ENCODE data around the gene ANKRD11.
A peak's percentile ranks its signal among the peaks of the same experiment; 100 is the strongest.
"Not testable (repeated sequence)": the region's sequence is repeated elsewhere in the genome, so short reads cannot be mapped to it uniquely, and the experiment has no call there.

Gene ANKRD11

DNA sequence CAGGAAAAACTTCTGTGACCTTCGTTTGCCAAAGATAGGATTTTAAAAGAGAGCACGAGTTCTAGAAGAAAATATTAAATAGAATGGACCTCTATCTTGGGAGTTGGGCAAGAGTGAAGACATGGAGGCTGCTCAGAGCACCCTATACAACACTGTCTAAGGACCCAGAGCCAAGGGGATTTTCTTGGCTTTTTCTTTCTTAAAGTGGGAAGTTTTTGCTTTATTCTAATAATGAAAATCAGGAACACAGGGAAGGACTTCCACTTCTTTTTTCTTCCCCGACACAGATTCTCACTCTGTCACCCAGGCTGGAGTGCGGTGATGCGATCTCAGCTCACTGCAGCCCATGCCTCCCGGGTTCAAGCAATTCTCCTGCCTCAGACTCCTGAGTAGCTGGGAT, 178.7 kb downstream of the ANKRD11 start:
- no peak for DNase-seq

DNA sequence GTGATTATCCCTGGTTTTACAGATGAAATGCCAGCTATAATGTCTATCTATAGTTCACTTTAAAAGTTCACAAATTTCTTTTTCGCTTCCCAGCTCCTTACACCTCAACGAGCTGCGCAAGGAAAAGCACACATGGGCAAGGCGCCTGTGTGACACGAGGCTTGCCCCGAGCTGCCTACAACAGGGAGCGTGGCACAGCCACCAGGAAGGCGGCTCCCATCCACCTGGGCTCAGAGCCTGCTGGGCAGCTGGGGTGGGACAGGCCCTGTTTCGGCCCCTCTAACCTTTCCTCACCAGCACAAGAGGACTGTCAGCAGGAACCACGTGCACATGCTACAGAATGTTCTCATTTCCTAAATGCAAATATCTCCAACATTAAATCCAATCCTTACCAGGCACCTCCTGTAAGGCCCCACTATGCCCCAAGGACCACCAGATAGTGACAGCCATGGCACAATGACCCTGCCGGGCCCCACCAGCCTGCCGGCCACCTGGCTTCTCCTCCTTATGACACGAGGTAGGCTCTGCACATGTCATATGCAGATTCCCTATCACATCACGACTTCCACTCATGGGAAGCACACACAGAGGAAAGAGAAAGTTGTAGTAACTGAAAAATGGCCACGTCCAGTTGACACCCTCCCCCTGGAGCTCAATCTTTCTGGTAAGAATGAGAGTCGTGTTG, 180.8 kb downstream of the ANKRD11 start:
- no peak for DNase-seq

DNA sequence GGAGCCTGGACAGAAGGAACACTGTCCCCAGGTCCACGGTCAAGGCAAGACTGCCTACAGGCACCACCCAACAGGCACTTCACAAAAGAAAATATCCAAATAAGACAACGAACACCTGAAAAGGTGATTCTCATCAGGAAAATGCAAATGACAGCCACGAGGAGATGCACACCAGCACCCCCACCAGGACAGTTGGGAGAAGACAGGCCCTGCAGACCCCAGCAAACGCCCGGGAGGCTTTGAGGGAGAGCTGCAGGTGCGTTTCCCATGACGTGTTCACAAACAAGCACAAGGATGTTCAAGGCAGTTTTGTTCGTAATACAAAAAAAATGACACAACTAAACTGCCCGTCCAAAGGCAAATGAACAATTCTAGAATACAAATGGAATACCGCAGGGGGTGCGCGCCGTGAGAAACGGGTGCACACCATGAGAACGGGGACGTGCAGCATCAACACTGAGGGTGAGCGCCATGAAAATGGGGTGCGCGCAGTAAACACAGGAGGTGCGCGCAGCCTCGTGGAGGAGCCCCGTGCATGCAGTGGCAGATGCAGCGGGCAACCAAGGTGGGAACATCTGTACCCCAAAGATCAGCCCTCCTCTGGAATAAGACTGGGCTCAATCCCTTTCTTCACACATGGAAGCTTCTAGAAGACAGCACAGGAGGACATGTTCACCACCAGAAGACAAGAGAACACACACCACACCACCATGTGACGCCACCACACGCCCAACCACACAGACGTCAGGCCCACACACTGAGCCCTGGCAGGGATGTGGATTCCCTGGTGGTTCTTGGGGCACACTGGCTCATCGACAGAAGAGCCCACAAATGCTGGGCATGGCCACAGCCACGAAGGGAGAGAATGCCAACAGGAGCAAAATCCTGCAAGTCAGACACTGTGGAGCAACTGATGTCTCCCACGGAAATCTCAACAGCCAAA, 181.7 kb downstream of the ANKRD11 start:
- DNase-seq, result peak in 1 of 2 experiments; percentile 64

DNA sequence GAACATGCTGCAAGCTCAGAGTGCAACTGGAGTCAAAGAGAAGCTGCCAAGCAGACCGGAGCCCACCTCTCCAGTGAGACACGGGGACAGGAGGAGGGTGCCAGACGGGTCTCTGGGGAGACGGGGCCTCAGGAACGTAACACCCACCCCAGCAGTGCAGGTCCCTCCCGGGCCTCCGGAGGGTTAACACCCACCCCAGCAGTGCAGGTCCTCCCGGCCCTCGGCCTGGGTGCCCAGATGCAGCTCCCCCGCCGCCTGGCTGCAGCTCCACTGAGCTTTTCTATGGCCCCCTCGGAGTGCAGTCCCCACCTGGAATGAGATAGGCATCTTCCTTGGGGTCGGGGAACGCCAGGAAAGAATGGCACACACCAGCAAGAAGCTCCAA, 182.9 kb downstream of the ANKRD11 start:
- DNase-seq, result no peak

DNA sequence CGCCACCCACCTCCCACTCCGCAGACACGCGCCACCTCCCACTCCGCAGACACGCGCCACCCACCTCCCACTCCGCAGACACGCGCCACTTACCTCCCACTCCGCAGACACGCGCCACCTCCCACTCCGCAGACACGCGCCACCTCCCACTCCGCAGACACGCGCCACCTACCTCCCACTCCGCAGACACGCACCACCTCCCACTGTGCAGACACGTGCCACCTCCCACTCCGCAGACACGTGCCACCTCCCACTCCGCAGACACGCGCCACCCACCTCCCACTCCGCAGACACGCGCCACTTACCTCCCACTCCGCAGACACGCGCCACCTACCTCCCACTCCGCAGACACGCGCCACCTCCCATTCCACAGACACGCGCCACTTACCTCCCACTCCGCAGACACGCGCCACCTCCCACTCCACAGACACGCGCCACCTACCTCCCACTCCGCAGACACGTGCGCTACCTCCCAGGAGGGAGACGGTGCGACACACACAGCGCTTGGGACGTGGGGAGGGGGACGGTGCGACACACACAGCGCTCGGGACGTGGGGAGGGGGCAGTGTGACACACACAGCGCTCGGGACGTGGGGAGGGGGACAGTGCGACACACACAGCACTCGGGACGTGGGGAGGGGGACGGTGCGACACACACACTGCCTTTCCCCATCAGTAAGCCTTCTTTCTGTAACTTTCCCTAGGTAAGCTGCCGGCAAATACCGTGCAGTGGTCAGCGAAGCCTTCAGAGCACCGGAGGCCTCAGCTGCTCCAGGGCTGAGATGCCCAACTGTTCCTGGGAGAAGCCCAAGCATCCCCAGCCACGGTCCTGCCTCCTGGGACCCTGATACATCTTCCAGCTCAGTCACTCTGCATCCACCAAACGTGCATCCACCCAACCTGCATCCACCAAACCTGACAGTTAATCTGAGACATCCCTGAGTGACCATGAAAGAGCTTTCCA, 183.6 kb downstream of the ANKRD11 start:
- DNase-seq, result not testable (repeated sequence)

DNA sequence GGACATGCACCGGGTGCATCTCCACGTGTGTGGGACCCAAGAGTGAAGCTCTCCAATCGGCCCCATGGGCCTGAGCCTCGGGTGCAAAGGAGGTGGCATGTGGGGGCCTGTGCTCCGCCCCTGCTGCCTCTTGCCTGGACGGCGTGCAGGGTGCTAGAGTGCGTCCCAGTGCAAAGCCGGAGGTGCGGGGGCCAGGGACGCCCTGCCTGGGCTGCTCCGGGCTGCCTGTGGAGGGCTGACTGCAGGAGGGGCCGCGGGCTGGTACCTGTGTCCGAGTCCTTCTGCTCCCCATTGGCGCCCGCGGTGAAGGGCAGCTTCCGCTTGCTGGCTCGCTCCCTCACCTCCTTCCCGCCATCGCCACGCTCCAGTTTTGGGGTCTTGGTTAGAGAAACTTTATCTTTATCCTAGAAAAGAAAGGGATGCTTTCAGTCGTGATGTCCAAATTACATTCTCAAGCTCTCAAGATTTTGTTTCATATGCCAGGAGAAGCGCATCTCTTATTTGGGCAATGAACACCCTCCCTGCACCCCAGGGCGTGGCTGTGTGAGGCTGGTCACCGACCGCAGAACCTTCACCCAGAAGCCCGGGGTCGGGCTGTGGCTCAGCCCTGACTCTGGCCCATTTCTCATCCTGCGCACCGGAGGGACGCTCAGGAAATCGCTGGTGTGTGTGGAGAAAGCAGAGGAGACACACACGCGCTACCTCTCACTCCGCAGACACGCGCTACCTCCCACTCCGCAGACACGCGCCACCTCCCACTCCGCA, 185.2 kb downstream of the ANKRD11 start:
- no peak for DNase-seq

DNA sequence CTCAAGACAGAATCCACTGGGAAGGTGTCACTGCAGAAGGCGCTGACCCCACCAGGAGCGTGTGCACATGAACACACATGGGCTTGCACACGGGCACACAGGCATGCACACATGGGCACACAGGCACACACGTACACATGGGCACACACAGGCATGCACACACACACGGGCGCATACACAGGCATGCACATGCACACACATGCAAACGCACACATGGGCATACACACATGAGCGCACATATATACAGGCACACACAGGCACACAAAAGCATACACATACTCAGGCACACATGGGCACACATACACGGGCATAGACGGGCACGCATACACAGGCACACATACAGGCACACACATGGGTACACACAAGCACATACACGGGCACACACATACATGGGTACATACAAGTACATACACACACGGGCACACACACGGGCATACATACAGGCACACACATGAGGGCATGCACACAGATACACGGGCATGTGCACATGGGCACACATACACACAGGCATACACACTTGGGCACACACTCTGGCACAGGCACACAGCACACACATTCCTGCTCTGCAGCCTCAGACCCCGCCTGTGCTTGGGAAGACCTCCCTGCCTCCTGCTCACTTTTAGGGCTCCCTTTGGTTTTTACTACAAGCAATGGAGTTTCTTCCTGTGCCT, 186.0 kb downstream of the ANKRD11 start:
- DNase-seq, result no peak

DNA sequence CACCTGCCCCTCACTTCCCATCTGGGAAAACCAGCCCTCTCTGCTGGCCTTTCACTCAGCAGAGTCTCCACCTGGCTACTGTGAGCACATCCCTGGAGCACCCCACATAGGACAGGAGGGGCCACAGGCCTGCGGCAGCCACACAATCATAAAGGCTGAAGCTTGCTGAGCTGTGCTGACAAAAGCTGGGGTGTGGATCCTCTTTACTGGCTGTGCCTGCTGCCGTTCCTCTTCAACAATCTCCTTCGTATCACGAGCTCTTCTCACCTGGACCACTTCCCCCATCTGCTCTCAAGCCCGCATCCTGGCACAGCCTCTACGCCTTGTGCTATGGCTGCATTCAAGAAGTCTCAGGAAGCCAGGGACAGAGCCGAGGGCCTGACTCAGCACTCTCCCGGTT, 186.7 kb downstream of the ANKRD11 start:
- no peak for DNase-seq

DNA sequence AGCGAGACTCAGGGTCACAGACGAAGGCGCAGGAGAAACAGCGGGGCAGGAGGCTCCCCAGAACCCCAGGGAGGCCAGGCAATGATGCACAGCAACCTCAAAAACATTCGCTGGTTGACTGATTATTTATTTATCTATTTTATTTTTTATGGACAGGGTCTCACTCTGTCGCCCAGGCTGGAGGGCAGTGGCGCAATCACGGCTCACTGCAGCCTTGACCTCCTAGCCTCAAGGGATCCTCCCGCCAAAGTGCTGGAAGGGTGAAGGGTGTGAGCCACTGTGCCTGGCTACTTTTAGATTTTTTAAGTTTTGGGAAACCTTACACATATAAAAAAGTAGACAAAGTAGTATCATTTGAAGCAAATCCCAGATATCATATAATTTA, 189.4 kb downstream of the ANKRD11 start:
- DNase-seq, result no peak

DNA sequence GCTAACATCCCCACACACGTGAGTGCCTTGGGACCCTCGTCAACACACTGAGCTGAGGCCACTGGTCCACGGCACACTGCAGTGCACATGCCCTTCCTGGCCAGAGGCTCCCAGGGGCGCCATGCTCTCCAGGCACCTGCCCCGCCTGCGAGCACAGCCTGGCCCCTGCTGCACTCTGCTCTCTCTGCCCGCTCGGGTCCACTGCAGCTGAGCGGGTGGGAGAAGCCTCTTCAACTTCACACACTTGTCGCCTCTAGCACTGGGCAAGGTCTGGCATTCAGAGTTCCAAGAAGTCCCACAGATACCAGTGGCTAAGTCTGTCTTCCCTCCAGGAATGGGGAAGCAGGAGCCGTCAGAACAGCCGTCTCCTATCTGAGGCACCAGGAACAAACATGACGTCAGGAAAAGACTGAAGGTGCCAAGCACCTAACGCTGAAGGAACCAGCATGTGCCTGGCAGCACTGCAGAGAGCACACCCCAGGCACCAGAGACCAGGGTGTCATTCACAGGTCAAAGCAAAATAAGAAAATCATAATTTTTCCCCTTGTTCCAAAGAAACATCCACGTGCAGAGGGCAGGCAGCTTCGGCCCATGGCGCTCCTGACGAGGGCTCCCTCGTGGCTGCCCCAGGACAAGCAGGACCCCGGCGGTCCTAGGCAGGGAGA, 189.9 kb downstream of the ANKRD11 start:
- DNase-seq, result no peak

DNA sequence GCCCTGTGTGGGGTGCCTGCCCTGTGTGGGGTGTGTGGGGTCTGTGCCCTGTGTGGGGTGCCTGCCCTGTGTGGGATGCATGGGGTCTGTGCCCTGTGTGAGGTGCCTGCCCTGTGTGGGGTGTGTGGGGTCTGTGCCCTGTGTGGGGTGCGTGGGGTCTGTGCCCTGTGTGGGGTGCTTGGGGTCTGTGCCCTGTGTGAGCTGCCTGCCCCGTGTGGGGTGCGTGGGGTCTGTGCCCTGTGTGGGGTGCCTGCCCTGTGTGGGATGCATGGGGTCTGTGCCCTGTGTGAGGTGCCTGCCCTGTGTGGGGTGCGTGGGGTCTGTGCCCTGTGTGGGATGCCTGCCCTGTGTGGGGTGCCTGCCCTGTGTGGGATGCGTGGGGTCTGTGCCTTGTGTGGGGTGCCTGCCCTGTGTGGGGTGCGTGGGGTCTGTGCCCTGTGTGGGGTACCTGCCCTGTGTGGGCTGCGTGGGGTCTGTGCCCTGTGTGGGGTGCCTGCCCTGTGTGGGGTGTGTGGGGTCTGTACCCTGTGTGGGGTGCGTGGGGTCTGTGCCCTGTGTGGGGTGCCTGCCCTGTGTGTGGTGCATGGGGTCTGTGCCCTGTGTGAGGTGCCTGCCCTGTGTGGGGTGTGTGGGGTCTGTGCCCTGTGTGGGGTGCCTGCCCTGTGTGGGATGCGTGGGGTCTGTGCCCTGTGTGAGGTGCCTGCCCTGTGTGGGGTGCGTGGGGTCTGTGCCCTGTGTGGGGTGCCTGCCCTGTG, 190.8 kb downstream of the ANKRD11 start:
- not testable (repeated sequence) for DNase-seq

DNA sequence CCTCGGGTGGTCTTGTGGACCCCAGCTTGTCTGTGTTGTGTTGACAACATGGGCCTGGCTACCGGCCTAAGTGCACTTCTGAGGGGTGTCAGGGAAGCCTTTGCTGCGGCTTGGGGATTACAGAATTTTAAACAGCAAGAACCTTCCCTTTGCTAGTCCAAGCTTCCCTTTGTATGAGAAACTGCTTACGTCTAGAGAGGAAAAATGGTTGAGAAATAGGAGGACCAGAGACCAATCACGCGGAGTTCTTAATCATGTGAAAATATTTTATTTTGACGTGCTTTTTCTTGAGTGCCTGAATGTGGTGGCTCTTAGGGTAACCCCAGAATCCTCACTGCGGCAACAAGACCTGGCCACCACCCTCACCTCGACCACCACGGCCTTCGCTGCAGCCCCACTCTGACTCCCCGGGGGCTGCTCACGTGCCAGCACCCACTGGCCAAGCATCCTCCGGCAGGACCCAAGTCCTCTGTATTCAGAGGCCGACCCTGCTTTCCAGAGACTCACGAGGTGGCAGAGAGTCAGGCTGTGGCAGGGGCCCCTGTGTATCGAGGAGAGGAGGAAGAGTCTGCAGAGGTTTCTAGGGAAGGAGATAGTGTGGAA, 191.6 kb downstream of the ANKRD11 start:
- DNase-seq, result no peak

DNA sequence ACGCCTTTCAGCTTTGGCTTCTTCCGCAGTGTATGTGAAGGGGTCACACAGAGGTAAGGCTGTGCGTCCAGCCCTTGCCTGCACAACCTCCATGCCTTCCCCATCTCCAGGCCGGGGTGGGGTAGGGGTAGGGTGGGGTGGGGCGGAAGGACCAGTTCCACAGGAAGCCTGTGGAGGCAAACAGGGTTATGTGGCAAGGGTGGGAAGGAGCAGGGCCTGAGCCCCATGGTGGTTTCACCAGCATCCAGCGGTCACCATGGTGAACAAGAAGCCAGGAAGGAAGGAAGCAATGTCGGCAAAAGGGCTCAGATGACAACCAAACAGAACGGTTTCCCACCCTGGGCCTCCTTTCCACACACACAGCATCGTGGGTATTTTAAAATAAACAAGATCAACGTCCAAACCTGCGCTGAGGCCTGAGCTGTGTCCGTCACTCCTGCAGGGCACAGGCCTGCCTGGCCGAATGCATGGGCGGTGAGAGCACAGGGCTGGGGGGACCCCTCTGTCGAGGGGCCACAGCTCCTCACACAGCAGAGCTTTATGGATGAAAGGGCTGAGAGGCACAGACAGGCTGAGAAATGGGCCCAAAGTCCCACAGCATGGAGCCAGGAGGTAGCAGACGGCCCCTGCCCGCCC, 192.3 kb downstream of the ANKRD11 start:
- no peak for DNase-seq

DNA sequence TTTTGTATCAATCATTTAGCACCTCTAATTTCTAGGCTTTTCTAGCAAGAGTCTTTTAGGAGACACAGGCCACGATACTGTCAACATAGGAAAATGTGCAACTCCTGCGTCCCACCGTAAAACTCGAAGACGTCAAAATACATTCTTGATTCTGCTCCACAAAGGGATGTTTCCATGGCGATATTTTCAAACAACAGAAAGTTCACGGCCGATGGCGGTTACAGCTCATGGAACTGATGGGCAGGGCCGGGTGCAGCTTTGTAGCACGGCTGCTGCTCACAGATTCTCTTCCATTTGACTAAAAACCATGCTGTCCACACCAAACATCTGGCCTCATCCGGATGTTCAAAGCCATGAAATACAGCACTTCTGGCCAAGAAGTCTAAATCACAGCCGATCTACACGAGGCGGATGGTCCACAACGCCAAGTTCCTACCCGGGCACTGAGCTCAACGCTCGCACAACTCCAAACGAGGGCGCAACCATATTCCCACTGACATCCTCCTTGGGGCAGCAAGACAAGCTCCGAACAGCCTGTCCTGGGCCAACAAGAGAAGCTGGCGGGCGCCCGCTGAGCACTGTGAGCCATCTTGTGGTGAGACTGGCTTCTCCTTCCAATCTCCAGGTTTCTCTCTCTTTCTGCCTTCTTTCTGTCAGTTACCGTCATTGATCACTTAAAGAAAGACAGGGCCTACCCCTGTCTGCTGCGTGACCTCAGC, 193.0 kb downstream of the ANKRD11 start:
- no peak for DNase-seq

DNA sequence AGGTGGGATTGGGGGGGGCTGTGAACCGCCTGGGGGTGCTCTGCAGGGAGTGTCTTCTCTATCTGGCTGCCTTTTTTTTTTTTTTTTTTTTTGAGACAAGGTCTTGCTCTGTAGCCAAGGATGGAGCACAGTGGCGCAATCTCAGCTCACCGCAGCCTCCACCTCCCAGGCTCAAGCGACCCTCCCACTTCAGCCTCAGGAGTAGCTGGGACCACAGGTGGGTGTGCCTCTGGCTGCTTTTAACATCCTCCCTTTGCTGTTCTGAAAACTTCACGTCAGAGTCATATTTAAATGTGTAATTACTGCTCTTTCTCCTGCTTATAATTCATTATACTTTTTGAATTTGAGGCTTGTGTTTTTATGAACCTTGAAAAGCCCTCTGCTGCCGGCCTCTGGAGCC, 194.4 kb downstream of the ANKRD11 start:
- DNase-seq, result no peak

DNA sequence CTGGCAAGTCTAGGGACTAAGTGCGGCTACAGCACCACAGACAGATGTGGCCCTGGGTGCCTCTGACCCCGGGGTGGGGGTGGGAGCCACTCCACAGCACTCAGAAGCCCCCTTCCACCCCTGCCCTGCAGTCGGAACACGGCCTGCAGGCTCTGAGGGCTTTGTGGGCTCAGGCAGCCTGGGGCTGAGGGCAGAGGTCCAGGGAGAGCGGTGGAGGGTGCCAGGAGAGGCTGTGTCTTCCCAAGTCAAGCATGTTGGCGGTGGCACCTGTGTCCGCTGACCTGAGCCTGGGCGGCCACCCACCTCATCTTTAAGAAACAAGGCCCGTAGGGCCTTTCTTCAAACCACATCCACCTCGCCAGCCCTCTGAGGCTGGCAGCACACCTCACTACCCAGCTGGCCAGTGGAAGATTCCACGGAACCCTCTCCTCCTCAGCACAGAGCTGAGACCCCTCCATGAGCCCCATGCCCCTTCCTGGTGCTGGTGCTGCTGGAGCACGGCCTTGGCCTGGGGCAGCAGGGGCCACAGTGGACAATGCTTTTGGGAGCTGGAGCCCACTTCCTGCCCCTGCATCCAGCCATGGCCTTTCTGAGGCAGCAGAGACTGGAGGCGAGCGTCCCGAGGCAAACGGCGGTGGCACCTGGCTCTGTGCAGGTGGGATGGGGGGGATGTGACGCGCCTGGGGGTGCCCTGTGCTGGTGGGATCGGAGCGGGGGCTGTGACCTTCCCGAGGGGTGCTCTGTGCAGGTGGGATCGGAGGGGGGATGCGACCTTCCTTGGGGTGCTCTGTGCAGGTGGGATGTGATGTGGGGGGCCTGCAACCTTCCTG, 195.1 kb downstream of the ANKRD11 start:
- DNase-seq, result no peak

DNA sequence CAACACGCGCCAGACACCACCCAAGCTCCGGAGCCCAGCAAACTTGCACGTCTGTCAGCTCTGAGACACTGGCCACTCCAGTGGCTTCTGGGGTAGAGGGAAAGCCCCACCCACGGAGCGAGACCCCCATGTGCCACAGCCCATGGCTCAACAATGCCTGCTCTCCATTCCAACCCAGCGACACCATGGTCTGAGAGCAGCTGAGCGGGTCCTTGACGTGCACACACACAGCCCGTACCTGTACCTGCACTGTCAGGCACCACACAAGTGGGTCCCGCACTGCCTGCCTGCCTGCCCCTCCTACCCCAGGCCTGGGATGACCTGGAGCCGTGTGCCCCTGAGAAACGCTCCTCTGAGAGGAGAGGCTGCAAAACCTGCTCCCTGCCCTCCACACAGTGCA, 195.9 kb downstream of the ANKRD11 start:
- DNase-seq, result no peak
